Femur (tissue), 1 donor: ENCODE measurements around the gene COL18A1.
"Not testable (repeated sequence)": the region's sequence is repeated elsewhere in the genome, so short reads cannot be mapped to it uniquely, and the experiment has no call there.

Experiments used
- DNase-seq: peaks from one replicate; pipeline ENCODE4 v3.0.0-alpha.2; 2017

The COL18A1 gene

DNA sequence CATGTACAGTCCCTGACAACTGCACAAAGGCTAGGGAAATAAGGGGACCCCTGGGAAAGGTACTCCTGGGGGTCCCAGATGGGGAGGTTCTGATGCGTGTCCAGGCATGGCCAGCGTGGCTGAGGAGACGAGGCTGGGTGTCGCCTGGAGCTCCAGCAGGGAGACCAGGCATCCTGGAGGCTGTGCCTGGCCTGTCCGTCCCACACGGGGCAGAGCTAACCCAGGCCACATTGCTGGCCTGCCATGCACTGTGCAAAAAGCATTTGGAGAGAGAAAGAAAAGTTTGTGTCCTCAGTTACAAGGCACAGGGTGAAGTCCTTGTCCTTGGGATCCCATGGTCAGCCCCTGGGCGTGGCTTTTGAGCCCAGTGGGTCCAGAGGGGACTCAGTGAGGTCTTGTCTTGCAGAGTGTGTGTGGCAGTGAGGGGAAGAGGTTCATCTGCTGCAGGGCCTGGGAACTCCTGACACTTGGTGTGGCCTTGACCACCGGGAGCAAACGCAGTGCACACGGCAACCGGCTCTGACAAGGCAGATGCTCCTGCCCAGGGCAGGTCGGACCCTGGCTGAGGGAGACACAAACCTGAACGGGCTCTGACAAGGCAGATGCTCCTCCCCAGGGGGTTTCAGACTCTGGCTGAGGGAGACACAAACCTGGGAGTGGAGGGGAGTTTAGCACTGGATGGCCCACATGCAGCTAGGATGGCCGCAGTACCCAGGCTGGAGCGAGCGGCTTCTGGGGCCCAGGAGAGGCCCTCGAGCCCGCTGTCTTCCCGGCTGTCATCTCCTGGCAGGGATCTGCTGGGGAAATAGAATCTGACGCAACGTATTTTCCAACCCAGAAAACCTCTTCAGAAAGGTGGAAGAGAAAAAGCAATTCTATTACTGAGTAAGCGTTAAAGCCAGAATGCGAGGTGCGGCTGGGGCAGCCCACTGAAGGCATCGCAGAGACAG is 37.3 kb upstream of the COL18A1 start:
- no peak for DNase-seq

DNA sequence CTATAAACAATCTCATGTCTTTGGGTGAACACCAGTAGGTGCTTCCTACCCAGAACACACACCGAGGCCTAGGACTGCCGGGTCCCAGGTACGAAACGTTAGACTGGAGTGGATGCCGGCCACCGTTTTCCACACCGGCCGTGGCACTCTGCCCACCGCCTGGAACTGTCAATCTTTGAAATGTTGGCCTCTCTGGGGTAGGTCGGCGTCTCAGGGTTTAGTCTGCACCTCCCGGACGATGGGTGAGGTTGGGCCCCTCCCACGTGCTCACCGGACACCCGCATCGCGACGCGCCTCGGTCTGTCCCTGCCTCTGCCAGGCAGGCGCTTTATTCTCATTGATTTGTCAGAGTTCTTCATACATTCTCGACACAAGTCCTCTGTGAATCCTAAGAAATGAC is 35.9 kb upstream of the COL18A1 start:
- not testable (repeated sequence) for DNase-seq

DNA sequence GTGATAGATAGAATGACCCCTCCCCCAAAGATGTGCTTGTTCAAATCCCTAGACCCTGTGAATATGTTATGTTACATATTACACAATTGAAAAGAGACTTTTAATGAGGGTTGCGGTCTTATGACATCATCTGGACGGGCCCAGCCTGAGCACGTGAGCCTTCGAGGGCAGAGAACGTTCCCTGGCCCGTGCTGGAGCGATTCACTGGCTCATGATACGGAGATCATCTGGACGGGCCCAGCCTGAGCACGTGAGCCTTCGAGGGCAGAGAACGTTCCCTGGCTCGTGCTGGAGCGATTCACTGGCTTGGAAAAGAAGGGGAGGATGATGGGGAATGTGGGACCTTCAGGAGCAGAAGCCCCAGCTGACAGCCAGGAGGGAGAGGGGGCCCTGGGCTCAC is 34.4 kb upstream of the COL18A1 start:
- no peak for DNase-seq

DNA sequence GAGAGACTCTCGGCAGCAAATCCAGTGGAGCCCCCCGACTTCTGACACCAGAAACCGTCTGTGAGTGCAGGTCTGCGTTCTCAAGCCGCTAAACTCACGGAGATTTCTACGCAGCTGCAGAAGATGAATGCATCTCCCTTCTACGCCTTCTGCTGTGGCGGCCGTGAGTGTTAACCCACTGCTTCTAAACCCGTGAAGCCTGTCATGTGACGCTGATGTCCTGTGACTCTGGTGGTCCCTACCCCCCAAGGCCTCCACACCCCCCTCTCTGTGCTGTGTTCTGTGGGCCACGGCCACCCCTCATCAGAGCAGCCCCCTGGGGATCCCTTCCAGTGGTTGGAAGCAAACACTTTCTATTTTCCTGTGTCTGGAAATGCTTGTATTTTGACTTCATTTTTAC is 33.9 kb upstream of the COL18A1 start:
- no peak for DNase-seq

DNA sequence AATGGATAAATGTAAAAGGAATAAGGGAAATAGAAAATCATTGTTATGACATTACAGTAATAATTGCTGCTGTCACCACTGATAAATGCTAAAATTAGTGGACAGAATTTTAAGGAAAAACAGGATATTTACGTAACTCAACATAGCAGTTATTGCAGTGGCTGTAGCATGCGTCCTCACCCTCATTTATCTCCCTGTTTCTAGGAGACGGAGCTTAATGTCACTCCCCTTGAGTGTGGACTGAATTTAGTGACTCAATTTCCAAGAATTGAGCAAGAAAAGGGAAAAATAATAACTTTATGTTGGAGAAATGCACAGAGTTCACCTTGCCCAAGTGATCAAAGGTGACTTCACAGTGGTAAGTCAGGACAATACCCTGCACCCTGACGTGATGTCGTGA is 33.3 kb upstream of the COL18A1 start:
- DNase-seq = no peak

DNA sequence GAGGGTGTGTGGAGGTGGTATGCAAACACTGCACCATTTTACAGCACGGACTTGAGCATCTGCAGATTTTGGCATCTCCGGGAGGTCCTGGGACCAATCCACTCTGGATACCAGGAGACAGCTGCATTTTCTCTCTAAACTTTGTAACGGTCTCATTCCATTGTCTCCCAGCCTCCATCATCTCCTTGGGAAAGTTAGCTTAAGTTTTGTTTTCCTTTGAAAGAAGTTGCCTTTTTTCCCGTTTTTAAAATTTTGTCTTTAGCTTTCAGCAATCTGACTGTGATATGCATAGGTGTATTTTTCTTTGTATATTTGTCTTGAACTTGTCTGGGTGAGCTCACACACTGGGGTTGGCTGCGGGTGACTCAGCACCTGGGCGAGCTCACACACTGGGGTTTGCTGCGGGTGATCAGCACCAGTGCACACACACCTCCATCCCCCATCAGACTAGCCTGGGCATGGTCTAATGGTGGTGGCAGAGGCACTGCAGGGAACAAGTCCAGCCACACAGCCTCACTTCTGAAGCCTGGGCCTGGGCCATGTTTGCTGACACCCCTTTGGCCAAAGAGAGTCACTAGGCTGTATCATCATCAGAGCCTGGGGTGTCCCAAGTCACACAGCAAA is 32.1 kb upstream of the COL18A1 start:
- DNase-seq = no peak

DNA sequence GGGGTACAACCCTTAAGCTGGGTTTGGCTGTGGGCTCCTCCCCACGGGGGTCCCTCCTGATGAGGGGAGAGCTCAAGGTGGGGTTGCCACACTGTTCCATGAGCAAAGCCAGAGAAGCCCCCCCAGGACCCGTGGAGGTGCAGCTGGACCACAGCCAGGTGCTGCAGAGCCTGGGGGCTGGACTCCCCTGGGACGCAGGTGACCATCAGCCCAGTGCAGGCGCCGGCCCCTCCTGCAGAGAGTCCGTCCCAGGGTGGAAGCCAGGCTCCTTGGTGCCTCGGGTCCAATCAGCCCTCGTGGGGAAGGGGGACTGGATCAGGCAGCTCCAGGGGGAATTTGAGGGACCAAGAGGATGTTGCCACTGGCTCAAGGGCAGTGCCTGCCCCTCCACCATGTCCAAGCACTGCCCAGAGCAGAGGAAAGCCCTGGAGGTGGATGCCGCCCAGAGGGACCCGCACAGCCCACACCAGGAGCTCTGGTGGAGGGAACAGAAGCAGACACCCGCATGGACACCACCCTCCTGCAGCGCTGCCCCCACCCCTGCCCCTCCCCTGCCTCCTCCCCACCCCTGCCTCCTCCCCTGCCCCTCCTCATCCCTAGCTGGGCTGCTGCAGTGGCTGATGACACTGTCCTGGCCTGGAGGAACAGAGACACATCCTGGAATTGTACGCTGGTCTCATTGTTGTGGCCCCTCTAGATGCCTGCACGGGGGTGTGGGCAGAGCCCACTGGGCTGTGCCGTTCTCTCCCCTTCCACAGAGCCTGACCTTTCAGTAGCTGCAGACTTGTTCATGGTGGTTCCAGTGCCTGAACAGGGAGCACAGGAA is 30.8 kb upstream of the COL18A1 start:
- DNase-seq = peak; percentile 12

DNA sequence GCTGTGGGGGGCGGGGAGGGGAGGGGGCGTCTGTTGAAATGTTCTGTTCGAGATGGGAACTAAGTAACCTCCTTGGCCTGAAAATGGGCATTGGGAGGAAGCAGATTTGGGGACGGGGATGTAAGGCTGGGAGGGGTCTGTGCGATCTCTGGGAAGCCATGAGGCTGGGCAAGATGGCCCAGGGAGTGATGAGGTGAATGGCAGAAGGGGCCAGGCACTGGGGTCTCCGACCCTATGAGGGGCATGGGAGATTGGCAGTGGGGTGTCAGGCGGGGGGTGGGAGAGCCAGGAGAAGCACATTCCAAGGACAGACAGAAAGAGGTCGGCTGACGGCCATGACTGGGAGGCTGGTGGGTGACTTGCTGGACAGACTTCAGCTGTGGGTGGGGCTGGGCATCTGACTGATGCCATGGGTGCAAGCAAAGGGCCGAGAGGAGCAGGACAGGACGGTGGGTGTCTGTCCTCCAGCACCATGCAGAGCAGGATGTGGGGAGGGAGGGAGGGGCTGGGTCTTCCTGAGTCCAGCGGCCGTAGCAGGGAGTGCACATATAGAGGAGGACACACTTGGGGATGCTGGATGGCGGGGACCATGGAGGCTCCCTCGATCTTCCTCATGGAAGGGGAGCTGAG is 30.0 kb upstream of the COL18A1 start:
- peak; percentile 12 for DNase-seq

DNA sequence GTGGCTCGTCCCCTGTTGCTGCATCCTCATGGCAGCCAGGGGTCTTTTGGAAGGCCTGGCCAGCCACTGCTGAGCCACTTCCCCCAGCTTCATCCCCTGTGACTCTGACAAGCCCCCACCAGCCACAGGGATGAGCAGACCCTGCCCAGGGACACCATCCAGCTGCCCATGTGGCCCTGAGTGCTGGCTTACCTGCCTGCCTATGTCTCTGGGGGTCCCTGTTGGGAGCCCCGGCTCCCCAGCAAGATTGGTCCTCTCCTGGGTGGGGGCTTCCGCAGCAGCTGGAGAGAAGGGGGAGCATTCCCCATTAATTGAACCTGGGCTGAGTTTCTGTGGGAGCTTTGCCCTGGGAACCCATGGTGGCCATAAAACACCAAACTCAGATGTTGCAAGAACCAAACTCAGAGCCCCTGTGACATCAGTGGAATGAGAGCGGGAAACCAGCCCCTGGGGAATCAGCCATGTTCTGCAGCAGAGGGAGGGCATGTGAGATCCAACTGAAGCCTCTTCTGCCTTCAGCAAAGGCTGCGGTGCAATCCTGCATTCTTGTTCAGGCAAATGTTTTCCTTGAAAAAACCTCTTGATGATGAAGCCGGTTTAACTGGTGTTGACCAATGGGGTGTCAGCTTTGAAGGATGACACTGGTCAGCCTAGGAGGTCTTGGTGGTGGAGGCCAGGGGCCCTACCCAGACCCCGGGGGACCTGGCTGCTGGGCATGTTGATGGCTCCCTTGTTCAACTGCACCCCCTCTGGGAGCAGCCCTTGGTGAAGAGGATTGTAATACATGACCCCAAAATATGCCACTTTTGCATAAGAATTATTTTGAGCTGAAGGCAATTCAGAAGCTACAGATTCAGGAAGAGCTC is 28.3 kb upstream of the COL18A1 start:
- peak; percentile 10 for DNase-seq

DNA sequence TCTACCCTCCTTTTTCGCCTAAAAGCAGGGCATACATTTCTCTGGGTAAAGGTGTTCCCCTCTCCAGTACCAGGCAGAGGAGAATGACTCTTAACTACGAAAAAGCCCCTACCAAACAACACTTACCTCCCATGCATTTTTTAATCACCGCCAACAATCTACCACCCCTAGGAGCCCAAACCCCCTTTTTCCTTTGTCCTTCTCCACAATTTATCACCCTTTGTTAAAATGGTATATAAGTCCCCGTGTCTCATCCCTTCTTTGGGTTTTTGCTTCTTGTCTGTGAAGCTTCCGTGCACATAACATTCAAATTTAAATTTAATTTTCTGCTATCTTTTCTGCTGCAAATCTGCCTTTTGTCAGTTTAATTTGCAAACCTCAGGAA is 27.6 kb upstream of the COL18A1 start:
- no peak for DNase-seq

DNA sequence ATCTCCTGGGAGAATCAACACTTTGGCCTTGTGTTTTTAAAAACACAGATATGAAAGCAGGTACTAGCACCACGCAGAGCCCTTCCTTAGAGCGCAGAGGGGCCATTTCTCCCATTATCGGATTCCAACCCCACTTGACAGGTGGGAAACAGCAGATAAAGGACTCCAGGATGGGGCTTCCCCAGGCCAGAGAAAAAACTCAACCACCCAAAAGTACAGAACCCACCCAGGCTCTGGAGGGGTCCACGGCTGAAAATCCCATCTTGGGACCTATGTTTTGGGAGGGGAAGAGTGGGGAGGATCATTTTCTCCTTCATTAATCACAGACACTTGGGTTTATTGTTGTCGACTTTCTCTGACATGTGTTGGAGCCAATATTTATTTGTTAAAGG is 27.1 kb upstream of the COL18A1 start:
- DNase-seq = no peak

DNA sequence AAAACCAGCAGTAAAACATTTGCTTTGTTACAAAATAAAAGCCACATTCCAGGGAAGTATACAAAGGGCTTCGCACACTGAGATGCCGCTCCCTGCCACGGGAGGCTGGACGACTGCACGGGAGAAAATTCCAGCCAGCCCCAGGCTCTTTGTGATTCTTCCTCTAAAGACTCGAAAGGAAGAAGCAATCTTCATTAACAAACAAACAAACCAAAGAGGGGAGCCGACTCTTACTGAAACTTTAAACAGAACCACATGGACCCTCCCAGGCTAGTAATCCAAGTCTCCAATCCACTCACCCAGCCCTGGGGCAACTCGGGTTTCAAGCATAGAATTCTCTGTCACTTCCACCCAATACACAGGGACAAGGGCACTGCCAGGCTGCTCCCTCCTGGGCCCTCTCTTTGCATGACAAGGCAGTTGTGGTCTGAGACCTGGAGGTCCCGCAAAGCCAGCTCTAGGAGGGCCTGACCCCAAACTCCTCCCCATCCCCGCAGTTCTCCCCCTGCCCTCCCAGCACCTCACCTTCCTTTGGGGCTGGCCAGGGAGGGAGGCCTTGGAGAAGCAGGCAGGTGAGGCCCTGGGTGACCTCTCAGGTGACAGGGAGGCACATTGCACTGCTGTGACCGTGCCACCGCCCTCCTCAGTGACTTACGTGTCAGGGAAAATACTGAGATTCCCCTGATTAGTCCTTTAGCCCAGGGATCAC is 26.6 kb upstream of the COL18A1 start:
- peak; percentile 8 for DNase-seq

DNA sequence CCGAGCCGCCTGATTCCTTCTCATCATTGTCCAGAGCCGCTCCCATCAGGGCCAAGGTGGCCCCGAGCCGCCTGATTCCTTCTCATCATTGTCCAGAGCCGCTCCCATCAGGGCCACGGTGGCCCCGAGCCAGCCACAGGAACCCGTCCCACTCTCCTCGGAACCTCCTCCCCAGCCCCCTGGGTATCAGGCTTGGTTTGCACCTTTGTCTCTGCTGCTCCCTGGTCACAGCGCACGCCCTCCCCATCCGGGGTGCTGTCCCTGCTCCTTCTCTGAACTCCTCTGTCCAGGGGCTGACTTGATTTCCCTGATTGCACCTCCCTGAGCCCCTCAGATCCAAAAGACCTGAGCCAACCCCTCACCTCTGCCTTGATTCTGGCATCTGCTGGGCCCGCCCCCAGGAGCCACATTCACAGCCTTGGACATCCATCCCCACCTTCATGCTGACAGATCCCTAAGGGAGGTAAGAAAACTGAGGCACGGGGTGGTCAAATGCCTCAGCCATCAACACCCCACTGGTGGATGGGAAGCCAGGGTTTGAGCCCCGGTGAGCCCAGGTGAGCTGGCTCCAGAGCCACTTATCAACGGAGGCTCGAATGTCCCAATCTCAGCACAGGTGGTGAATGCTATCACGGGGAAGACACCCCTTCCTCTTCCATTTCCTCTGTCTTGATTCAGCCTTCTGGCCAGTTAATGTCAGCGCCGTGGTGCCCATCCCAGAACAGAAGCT is 25.6 kb upstream of the COL18A1 start:
- peak; percentile 10 for DNase-seq

DNA sequence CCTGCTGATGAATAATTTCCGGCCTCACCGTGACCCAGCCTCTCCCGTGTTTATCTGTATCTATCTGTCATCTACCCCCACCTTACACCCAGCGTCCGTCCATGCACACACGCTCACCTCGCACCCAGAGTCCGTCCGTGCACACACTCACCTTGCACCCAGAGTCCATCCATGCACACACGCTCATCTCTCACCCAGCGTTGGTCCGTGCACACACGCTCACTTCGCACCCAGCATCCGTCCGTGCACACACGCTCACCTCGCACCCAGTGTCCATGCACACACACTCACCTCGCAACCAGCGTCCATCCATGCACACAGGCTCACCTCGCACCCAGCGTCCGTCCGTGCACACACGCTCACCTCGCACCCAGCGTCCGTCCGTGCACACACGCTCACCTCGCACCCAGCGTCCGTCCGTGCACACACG is 25.0 kb upstream of the COL18A1 start:
- DNase-seq = no peak

DNA sequence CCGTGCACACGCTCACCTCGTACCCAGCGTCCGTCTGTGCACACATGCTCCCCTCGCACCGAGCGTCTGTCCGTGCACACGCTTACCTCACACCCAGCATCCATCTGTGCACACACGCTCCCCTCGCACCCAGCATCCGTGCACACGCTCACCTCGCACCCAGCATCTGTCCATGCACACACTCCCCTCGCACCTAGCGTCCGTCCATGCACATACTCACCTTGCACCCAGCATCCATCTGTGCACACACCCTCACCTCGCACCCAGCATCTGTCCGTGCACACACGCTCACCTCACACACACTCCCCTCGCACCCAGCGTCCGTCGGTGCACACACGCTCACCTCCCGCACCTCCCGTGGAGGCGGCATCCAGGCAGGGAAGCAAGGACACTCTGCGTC is 24.4 kb upstream of the COL18A1 start:
- peak; percentile 15 for DNase-seq

DNA sequence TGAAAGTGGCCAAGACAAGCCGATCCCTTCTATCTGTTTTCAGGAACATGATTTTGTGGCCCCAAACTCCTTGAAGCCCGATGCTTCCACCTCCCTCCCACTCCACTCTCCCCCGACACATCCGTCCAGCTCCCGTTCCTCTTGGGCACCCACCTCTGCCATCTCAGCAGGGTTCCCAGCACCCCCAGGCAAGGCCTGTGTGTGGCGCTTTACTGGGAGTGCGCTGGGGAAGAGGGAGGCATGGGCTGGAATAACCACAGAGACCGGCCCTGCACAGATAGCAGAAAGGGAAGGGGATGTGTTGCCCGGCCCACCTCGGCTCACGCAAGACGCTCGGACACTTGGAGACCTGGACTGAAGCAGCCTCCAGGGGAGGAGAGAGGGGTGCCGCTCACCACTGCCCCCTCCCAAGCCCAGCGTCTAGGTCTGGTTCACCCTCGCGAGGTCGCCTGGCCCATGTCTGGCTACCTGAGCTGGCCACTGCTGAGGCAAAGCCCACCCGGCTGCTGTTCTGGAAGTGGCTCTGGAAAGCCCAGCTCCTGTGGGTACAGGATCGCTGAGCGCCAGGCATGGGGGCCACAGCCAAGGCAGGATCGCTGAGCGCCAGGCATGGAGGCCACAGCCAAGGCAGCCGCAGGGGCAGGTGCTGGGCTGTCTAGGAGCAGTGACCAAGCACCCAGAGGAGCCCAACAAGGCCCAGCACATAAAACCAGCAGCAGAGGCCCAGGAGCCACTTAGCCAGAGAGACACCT is 23.8 kb upstream of the COL18A1 start:
- DNase-seq = peak; percentile 10

DNA sequence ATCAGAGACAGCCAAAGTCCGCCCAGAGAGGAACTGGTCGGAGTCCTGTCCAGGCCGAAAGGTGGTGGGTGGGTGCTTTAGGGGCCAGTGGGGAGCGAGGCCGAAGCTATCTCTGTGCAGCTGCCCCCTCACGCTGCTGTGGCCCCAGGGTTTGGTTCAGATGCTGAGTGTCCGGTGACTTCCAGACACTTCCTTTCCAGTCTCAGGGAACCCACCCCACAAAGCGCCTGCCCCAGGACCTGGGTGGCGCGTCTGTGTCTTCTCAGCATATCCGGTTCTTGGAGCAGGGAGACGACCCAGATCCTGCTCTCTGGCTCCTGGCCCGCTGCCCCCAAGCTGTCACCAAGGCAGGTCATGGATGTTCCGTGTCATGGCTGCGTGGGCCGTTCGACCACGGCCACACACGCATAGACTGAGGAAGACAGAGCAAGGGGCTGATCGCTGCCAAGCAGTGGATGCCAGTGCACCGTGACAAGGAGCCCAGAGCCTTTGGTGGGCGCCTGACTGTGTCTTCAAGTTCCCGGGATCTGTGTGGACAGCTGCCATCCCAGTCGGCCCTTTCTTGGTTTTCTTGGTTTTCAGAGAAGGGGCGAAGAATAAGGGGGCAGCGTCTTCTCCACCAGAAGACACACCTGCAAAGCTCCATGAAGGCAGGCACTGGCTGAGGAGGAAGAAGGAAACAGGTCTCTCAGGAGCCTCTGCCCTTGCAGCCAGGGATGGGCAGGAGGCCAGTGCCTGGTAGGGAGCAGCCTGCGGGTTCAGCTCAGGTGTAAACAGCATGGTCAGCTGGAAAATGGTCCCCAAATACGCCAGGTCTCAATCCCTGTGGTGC is 22.9 kb upstream of the COL18A1 start:
- peak; percentile 18 for DNase-seq

DNA sequence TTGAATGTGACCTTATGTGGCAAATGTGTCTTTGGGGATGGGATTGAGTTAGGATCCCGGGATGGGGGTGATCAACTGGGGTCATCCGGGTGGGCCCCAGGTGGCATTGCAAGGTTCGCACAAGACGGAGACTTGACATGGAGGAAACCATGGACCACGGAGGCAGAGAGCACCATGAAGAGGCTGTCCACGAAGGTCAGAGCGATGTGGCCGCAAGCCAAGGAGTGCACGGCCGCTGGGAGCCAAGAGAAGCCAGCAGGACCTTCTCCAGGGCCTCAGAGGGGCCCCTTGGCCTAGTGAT is 22.3 kb upstream of the COL18A1 start:
- no peak for DNase-seq

DNA sequence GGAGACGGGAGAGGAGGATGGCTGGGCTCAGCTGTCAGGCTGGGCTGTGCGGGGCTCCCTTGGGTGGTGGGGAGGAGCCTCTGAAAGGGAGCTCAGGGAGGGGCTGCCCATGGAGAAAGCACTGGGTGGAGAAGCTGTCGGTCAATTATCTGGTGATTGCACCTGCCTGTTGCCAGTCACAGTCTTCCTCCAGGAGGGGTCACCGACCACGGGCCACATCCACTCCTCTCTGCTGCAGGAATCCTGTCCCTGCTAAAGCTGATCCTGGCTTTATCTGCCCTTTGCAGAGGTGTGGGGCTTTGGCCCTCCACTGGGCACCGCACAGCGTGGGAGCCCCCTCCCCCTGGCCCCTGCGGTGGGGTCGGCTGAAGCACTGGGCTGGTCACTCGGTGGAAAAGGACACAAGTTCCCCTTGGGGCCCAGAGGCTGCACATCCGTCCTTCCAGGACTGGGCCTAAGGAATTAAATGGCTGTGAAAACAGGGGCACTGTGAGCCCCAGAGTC is 21.8 kb upstream of the COL18A1 start:
- peak; percentile 22 for DNase-seq
